Adrenal gland (tissue), 12 donors: ENCODE measurements around the gene ITPR1. TPM values are rescaled to one million over a fixed set of nuclear protein-coding genes. Genes with fewer than 3 reads are reported as not detected.

Experiments used
- DNase-seq, 7 donors: peaks; one replicate each; pipeline ENCODE4 v3.0.0-alpha.2; 2019 to 2020
- H3K27ac ChIP-seq, 5 donors: fragments of 200-600 bp; sonication (generic) in 4 of 5; 1 replicate in 3 of 5; 2 replicates in 2 of 5; pipeline versions ENCODE4 v1.5.1 to v1.8.0; 2016 to 2020; ENCODE audit warnings: mild to moderate bottlenecking in 1 of 5
- H3K27me3 ChIP-seq: fragments of 200-600 bp; 2 replicates; pipeline ENCODE4 v1.8.0; 2021
- H3K36me3 ChIP-seq, 2 donors: fragments of 200-600 bp; replicated peaks in 1 of 2; 1 replicate in 1 of 2; 2 replicates in 1 of 2; pipeline versions ENCODE4 v1.5.1 to v1.8.0; 2018 to 2022
- H3K4me1 ChIP-seq, 2 donors: fragments of 200-600 bp; replicated peaks in 1 of 2; 1 replicate in 1 of 2; 2 replicates in 1 of 2; pipeline versions ENCODE4 v1.5.1 to v1.8.0; 2018 to 2021
- H3K4me3 ChIP-seq, 4 donors: fragments of 200-600 bp; sonication (generic) in 3 of 4; one replicate each; pipeline ENCODE4 v1.5.1; 2016 to 2018
- H3K9me3 ChIP-seq, 3 donors: fragments of 200-600 bp; sonication (generic) in 1 of 3; replicated peaks in 1 of 3; 1 replicate in 2 of 3; 2 replicates in 1 of 3; pipeline versions ENCODE4 v1.5.1 to v1.8.0; 2016 to 2021
- CTCF ChIP-seq, 6 experiments: fragments of 450-650 bp in 4 of 6; fragments of 200-600 bp in 2 of 6; sonication (generic) in 1 of 6; IDR thresholded peaks; 1 replicate in 5 of 6; 2 replicates in 1 of 6; pipeline versions ENCODE4 v1.5.1 to v1.8.0; 2016 to 2021; ENCODE audit warnings: antibody characterized with exemption in 6 of 6, mild to moderate bottlenecking in 2 of 6, moderate library complexity in 1 of 6
- POLR2A ChIP-seq, 2 donors: fragments of 450-650 bp; IDR thresholded peaks; one replicate each; pipeline ENCODE4 v1.6.1; 2017; ENCODE audit warnings: antibody characterized with exemption in 2 of 2, mild to moderate bottlenecking in 2 of 2, moderate library complexity in 1 of 2
- WGBS, 4 donors: extraction: QIAGEN DNeasy Blood & Tissue Kit in 2 of 4; methylation state at CpG; one replicate each; pipeline versions ENCODE4 v1.1.5 to v1.1.7; 2013 to 2017; 5-methylcytosine and 5-hydroxymethylcytosine counted together
- intact Hi-C, 2 donors: fragments of 100-400 bp; cut with DNase I; formaldehyde crosslinking; loops; one replicate each; pipeline versions ENCODE4 v1.14.1 to v1.15.0; 2022 to 2023
- polyA plus RNA-seq, 3 donors: library from polyadenylated mRNA; stranded (reverse); fragments of 200-250 nt in 2 of 3; fragments of 350-450 nt in 1 of 3; fragmentation: Illumina TruSeq in 1 of 3; extraction: RNeasy Lipid Tissue Mini Kit (QIAGEN cat#74804) in 1 of 3; gene quantifications; one replicate each; pipeline ENCODE4 v1.2.3, GENCODE V29; 2013 to 2014
- total RNA-seq, 9 donors: library from RNA; depleted of rRNA in 4 of 9; stranded (reverse); fragments of >200 nt in 4 of 9; fragments of 120-200 nt in 1 of 9; fragmentation: NEBNext Ultra II Directional in 1 of 9; extraction: Animal tissue kit (Norgen Biotek cat#: 25700) in 1 of 9; gene quantifications; one replicate each; pipeline versions ENCODE4 v1.1.0 to v1.2.4, GENCODE V29; 2013 to 2023
- donor health status: healthy with polysubstance abuse.
- donor health status: Bipolar disorder and iron deficiency.
- donor health status: DM: yes; HTN: yes; CAD: no.
- donor health status: DM: no; HTN: no; CAD: no.
- donor health status: DM: no; HTN: no; CAD: no.
- donor health status: DM: yes; HTN: yes; CAD: no.

Gene ITPR1
- total and polyA plus RNA-seq, 12 donors: 21.6 to 198 (median 76.6) TPM

GRCh38 chr3:4627651-4628375, 134.7 kb downstream of the ITPR1 start:
- H3K36me3 ChIP-seq: no peaks in the 10 kb centered on the region
- WGBS, 4 donors: 88 to 93% (median 91%) methylated on average over 10 of the region's 10 CpGs
- intact Hi-C loops: no loop called here
- no peaks in the 10 kb centered on the region for H3K9me3 ChIP-seq
- no peaks in the 10 kb centered on the region for H3K27me3 ChIP-seq
- H3K27ac ChIP-seq: no peak overlapping the region
- H3K4me1 ChIP-seq: peaks cover 0 to 3% of the 10 kb centered on the region in 2 donors
- DNase-seq: no peak
- no peak for TF ChIP-seq POLR2A (IDR thresholded peaks at IDR 0.05)
- no peak for TF ChIP-seq CTCF (IDR thresholded peaks at IDR 0.05)
- no peak overlapping the region for H3K4me3 ChIP-seq

GRCh38 chr3:4629095-4630007, 136.2 kb downstream of the ITPR1 start:
- WGBS, 4 donors: 85 to 86% (median 85%) methylated on average over 9 of the region's 9 CpGs
- TF ChIP-seq CTCF (IDR thresholded peaks at IDR 0.05): no peak
- no peak for TF ChIP-seq POLR2A (IDR thresholded peaks at IDR 0.05)
- Histone ChIP-seq H3K9me3 (no peaks in the 10 kb centered on the region), H3K4me3 (no peak overlapping the region), H3K4me1 (no peaks in the 10 kb centered on the region), H3K27me3 (no peaks in the 10 kb centered on the region), H3K36me3 (no peaks in the 10 kb centered on the region), H3K27ac (no peak overlapping the region)
- intact Hi-C loops: loop anchor here (5.0 to 10.0 kb wide), 4 partner anchors 135 to 282 kb away; partner anchors contain the start of gene ITPR1 (in 1 of the 2)
- no peak for DNase-seq

GRCh38 chr3:4633078-4634004, 140.2 kb downstream of the ITPR1 start:
- WGBS, 4 donors: 70 to 75% (median 72%) methylated on average over 10 of the region's 10 CpGs
- no peak overlapping the region for H3K4me3 ChIP-seq
- H3K36me3 ChIP-seq: no peaks in the 10 kb centered on the region
- peak; percentile 78 to 94 (median 89) for TF ChIP-seq CTCF (IDR thresholded peaks at IDR 0.05)
- no peak for TF ChIP-seq POLR2A (IDR thresholded peaks at IDR 0.05)
- intact Hi-C loops: loop anchor here (5.0 to 10.0 kb wide), 4 partner anchors 139 to 286 kb away; partner anchors contain the start of gene ITPR1 (in 1 of the 2)
- H3K4me1 ChIP-seq: no peaks in the 10 kb centered on the region
- no peaks in the 10 kb centered on the region for H3K9me3 ChIP-seq
- H3K27me3 ChIP-seq: no peaks in the 10 kb centered on the region
- H3K27ac ChIP-seq: no peak overlapping the region
- peak in 1 of 7 donors; percentile 9 for DNase-seq
